Activated CD8-positive, alpha-beta memory T cell treated with anti-CD3 and anti-CD28 coated beads, Interleukin-2, amount 50 U/mL, for 4 hours (primary cell): Measurements from ENCODE around the gene FXYD6.
"Not testable (repeated sequence)": the region's sequence is repeated elsewhere in the genome, so short reads cannot be mapped to it uniquely, and the experiment has no call there.

Experiments
- DNase-seq: peaks from one replicate; pipeline ENCODE4 v3.0.0-alpha.2; 2020

The FXYD6 gene

GRCh38 chr11:117814766-117815261 is 61.6 kb downstream of the FXYD6 start:
- peak; percentile 79 for DNase-seq

GRCh38 chr11:117814204-117814765 is 62.2 kb downstream of the FXYD6 start:
- DNase-seq: no peak

GRCh38 chr11:117810056-117810451 is 66.4 kb downstream of the FXYD6 start:
- DNase-seq: not testable (repeated sequence)

- DNase-seq: peak; percentile 44
Measured at GRCh38 chr11:117809236-117810055, 67.0 kb downstream of the FXYD6 start.

GRCh38 chr11:117808784-117809183 is 67.7 kb downstream of the FXYD6 start:
- no peak for DNase-seq

GRCh38 chr11:117807482-117808327 is 68.8 kb downstream of the FXYD6 start:
- DNase-seq: peak; percentile 75

GRCh38 chr11:117806846-117807245 is 69.6 kb downstream of the FXYD6 start:
- DNase-seq: no peak

GRCh38 chr11:117805045-117805444 is 71.4 kb downstream of the FXYD6 start:
- DNase-seq: no peak

GRCh38 chr11:117803896-117804295 is 72.6 kb downstream of the FXYD6 start:
- no peak for DNase-seq

- no peak for DNase-seq
Measured at GRCh38 chr11:117799634-117800033, 76.8 kb downstream of the FXYD6 start.

- DNase-seq: peak; percentile 49
Measured at GRCh38 chr11:117796872-117797529, 79.5 kb downstream of the FXYD6 start, which contains the start of gene DSCAML1. TSS of gene DSCAML1 (minus strand) at chr11:117797216. CDS start at chr11:117797079, 137 bp downstream.

GRCh38 chr11:117796456-117796871 is 80.0 kb downstream of the FXYD6 start:
- no peak for DNase-seq

- no peak for DNase-seq
Measured at GRCh38 chr11:117795638-117796455, 80.6 kb downstream of the FXYD6 start.

- DNase-seq: no peak
Measured at GRCh38 chr11:117794772-117795629, 81.5 kb downstream of the FXYD6 start.

- DNase-seq: no peak
Measured at GRCh38 chr11:117794135-117794534, 82.3 kb downstream of the FXYD6 start.

- DNase-seq: no peak
Measured at GRCh38 chr11:117793583-117793982, 82.9 kb downstream of the FXYD6 start.

GRCh38 chr11:117792992-117793391 is 83.5 kb downstream of the FXYD6 start:
- DNase-seq: no peak

GRCh38 chr11:117792241-117792640 is 84.2 kb downstream of the FXYD6 start:
- DNase-seq: no peak

GRCh38 chr11:117790279-117790678 is 86.2 kb downstream of the FXYD6 start:
- no peak for DNase-seq

GRCh38 chr11:117789241-117789640 is 87.2 kb downstream of the FXYD6 start:
- DNase-seq: no peak
